Aortic smooth muscle cell (primary cell): ENCODE measurements around the gene SMIM31. TPM values are rescaled to one million over a fixed set of nuclear protein-coding genes. Genes with fewer than 3 reads are reported as not detected.

Experiments
- total RNA-seq: library from RNA; depleted of rRNA; stranded (reverse); fragments of >200 nt; gene quantifications from 2 replicates; pipeline ENCODE4 v1.2.3, GENCODE V29; 2014

The SMIM31 gene
- total RNA-seq, result not detected in 2 replicates

GRCh38 chr4:164753873-164754488 lies at the start of gene SMIM31:
SMIM31 (plus strand) TSS chr4:164754131; CDS start chr4:164770444, 16,313 bp downstream.

Other genes starting within 250 kb of the SMIM31 start
- not detected in 2 replicates for gene APELA, start 123.0 kb downstream of the SMIM31 start, total RNA-seq
- gene TRIM61, start 223.5 kb downstream of the SMIM31 start, total RNA-seq, result 0.92 and 1.4 TPM in 2 replicates